PC-9 (cell line): ENCODE results near the gene CDCA3. TPM values are rescaled to one million over a fixed set of nuclear protein-coding genes. Genes with fewer than 3 reads are reported as not detected.
A peak's percentile ranks its signal among the peaks of the same experiment; 100 is the strongest.

Experiments used
- BruUV-seq: library from RNA; stranded (reverse); fragments of 400-500 nt; replicated peaks from 2 replicates; lab custom pipeline; 2021; lab: Mats Ljungman, UMichigan
- CTCF ChIA-PET: fragments of 300-600 bp; sonication (Branson Sonifier 250); formaldehyde crosslinking; loops from one replicate; lab custom pipeline; 2022; ENCODE audit warnings: antibody characterized with exemption; lab: Charles Lee
- POLR2A ChIA-PET: fragments of 300-600 bp; sonication (Branson Sonifier 250); formaldehyde crosslinking; loops from one replicate; lab custom pipeline; 2022; ENCODE audit warnings: antibody characterized with exemption; ENCODE audit not compliant: unreplicated experiment; lab: Charles Lee
- DNase-seq, 2 experiments: peaks; one replicate each; pipeline versions ENCODE4 v3.0.0 to v3.0.0-alpha.2; 2015 to 2022; ENCODE audit warnings: mixed read lengths in 1 of 2
- H2AFZ ChIP-seq: fragments of 200-600 bp; sonication (generic); 2 replicates; pipeline ENCODE4 v1.8.1; 2017; ENCODE audit warnings: antibody characterized with exemption
- H3F3A ChIP-seq: fragments of 200-600 bp; sonication (generic); 2 replicates; pipeline ENCODE4 v1.8.1; 2017; ENCODE audit warnings: antibody characterized with exemption, mild to moderate bottlenecking, low read depth; ENCODE audit not compliant: insufficient read depth
- H3K27ac ChIP-seq: fragments of 200-600 bp; sonication (generic); 2 replicates; pipeline ENCODE4 v1.6.1; 2016; ENCODE audit warnings: mixed run types
- H3K27me3 ChIP-seq: fragments of 200-600 bp; sonication (generic); 2 replicates; pipeline ENCODE4 v1.6.1; 2016; ENCODE audit warnings: low read depth, mixed run types; ENCODE audit not compliant: insufficient read depth
- H3K36me3 ChIP-seq: fragments of 200-600 bp; sonication (generic); 2 replicates; pipeline ENCODE4 v1.6.1; 2016; ENCODE audit warnings: low read depth, mixed run types
- H3K4me1 ChIP-seq: fragments of 200-600 bp; sonication (generic); replicated peaks from 2 replicates; pipeline ENCODE4 v1.6.1; 2016; ENCODE audit warnings: mixed run types; ENCODE audit not compliant: insufficient read depth
- H3K4me2 ChIP-seq: fragments of 200-600 bp; sonication (generic); 2 replicates; pipeline ENCODE4 v1.6.1; 2017; ENCODE audit warnings: mixed run types
- H3K4me3 ChIP-seq: fragments of 200-600 bp; sonication (generic); 2 replicates; pipeline ENCODE4 v1.6.1; 2016; ENCODE audit warnings: mixed run types
- H3K79me2 ChIP-seq: fragments of 200-600 bp; sonication (generic); 2 replicates; pipeline ENCODE4 v1.6.1; 2017; ENCODE audit warnings: low read depth, mixed run types
- H3K9me2 ChIP-seq: fragments of 200-600 bp; sonication (generic); 2 replicates; pipeline ENCODE4 v1.8.1; 2017; ENCODE audit warnings: mild to moderate bottlenecking; ENCODE audit not compliant: insufficient read depth
- H3K9me3 ChIP-seq: fragments of 200-600 bp; sonication (generic); 2 replicates; pipeline ENCODE4 v1.8.1; 2016; ENCODE audit warnings: low read depth; ENCODE audit not compliant: insufficient read depth
- H4K20me1 ChIP-seq: fragments of 200-600 bp; sonication (generic); 2 replicates; pipeline ENCODE4 v1.8.1; 2017; ENCODE audit not compliant: insufficient read depth
- CTCF ChIP-seq: fragments of 200-600 bp; sonication (generic); conservative IDR thresholded peaks from 2 replicates; pipeline ENCODE4 v1.6.1; 2017; ENCODE audit warnings: mixed run types, antibody characterized with exemption, mild to moderate bottlenecking, moderate library complexity
- EZH2 ChIP-seq: fragments of 200-600 bp; sonication (generic); IDR thresholded peaks from 2 replicates; pipeline ENCODE4 v1.8.0; 2017; ENCODE audit warnings: antibody characterized with exemption, low read depth
- intact Hi-C: fragments of 100-400 bp; cut with micrococcal nuclease; formaldehyde crosslinking; loops from one replicate; pipeline ENCODE4 v1.10.0; 2022; ENCODE audit not compliant: unreplicated experiment
- total RNA-seq: library from RNA; stranded (reverse); gene quantifications from 2 replicates; pipeline ENCODE4 v1.2.3, GENCODE V29; 2021

The CDCA3 gene
- total RNA-seq, 1 experiment from 2014 or later: 125 TPM

- intact Hi-C loops: loop anchor here (5.0 kb wide), 2 partner anchors 142 to 262 kb away; partner anchors contain the start of genes NOP2 and ZNF384
- Histone ChIP-seq H2AFZ (no peak overlapping the region), H3K4me3 (no peak overlapping the region), H3K4me1 (no peaks in the 10 kb centered on the region), H3K9me3 (no peaks in the 10 kb centered on the region), H3K4me2 (peak overlapping the region; percentile 61; the same call in 1 of the 2 replicates), H3F3A (no peaks in the 10 kb centered on the region; the same call in 1 of the 2 replicates), H4K20me1 (no peaks in the 10 kb centered on the region), H3K9me2 (no peaks in the 10 kb centered on the region), H3K36me3 (no peaks in the 10 kb centered on the region), H3K27me3 (peaks cover 80% of the 10 kb centered on the region), H3K27ac (no peak overlapping the region), H3K79me2 (no peaks in the 10 kb centered on the region)
- no peak for TF ChIP-seq CTCF
- TF ChIP-seq EZH2: no peak; the same call in 1 of the 2 replicates
- POLR2A ChIA-PET: interaction anchor here (0.7 kb wide), 1 partner anchor 44 kb away, joined by 4 read pairs; no protein-coding TSS in a partner anchor
- no peak for DNase-seq
- no TSS peak for BruUV-seq
- CTCF ChIA-PET: interaction anchor here (1.3 kb wide), 1 partner anchor 76 kb away, joined by 5 read pairs; no protein-coding TSS in a partner anchor
Measured at GRCh38 chr12:6829536-6830220, 21.4 kb downstream of the CDCA3 start.

- ChIA-PET POLR2A (interaction anchor here (0.7 kb wide), 1 partner anchor 44 kb away, joined by 4 read pairs; no protein-coding TSS in a partner anchor), CTCF (interaction anchor here (1.3 kb wide), 1 partner anchor 75 kb away, joined by 5 read pairs; no protein-coding TSS in a partner anchor)
- no peaks in the 10 kb centered on the region; the same call in 1 of the 2 replicates for H3F3A ChIP-seq
- H3K36me3 ChIP-seq: no peaks in the 10 kb centered on the region
- TF ChIP-seq EZH2 (peak; percentile 99), CTCF (no peak)
- intact Hi-C loops: loop anchor here (5.0 kb wide), 2 partner anchors 142 to 262 kb away; partner anchors contain the start of genes NOP2 and ZNF384
- no peaks in the 10 kb centered on the region for H3K79me2 ChIP-seq
- H4K20me1 ChIP-seq: no peaks in the 10 kb centered on the region
- no peaks in the 10 kb centered on the region for H3K9me2 ChIP-seq
- no peak for DNase-seq
- no TSS peak for BruUV-seq
- peak overlapping the region; percentile 61 for H3K4me2 ChIP-seq
- peaks cover 88% of the 10 kb centered on the region for H3K27me3 ChIP-seq
- no peaks in the 10 kb centered on the region for H3K4me1 ChIP-seq
- no peak overlapping the region; the same call in 1 of the 2 replicates for H2AFZ ChIP-seq
- no peak overlapping the region for H3K27ac ChIP-seq
- no peaks in the 10 kb centered on the region for H3K9me3 ChIP-seq
- H3K4me3 ChIP-seq: peak overlapping the region; percentile 13; the same call in 1 of the 2 replicates
Measured at GRCh38 chr12:6828781-6829535, 22.1 kb downstream of the CDCA3 start.
